Right atrium auricular region (tissue), 2 donors: ENCODE data around the gene KCNB1. TPM values are rescaled to one million over a fixed set of nuclear protein-coding genes. Genes with fewer than 3 reads are reported as not detected.

Source experiments
- DNase-seq: peaks from one replicate; pipeline ENCODE4 v3.0.0-alpha.2; 2019; ENCODE audit warnings: low spot score
- H3K27ac ChIP-seq, 2 donors: fragments of 200-600 bp; sonication (generic); 1 replicate in 1 of 2; 2 replicates in 1 of 2; pipeline ENCODE4 v1.5.1; 2016 to 2019
- H3K27me3 ChIP-seq, 2 donors: fragments of 200-600 bp; sonication (generic); one replicate each; pipeline versions ENCODE4 v1.5.1 to v1.6.0; 2017 to 2019
- H3K36me3 ChIP-seq: fragments of 200-600 bp; sonication (generic); one replicate; pipeline ENCODE4 v1.5.1; 2016
- H3K4me1 ChIP-seq, 2 donors: fragments of 200-600 bp; sonication (generic); one replicate each; pipeline versions ENCODE4 v1.5.1 to v1.6.0; 2017 to 2019
- H3K4me3 ChIP-seq, 2 donors: fragments of 200-600 bp; sonication (generic); 1 replicate in 1 of 2; 2 replicates in 1 of 2; pipeline ENCODE4 v1.5.1; 2017 to 2019; ENCODE audit warnings: mild to moderate bottlenecking in 1 of 2, moderate library complexity in 1 of 2
- H3K9me3 ChIP-seq, 2 donors: fragments of 200-600 bp; sonication (generic); one replicate each; pipeline ENCODE4 v1.5.1; 2019
- CTCF ChIP-seq, 2 donors: fragments of 200-600 bp; sonication (generic); IDR thresholded peaks; one replicate each; pipeline ENCODE4 v1.5.1; 2019; ENCODE audit warnings: antibody characterized with exemption in 2 of 2
- total RNA-seq, 2 donors: library from RNA; depleted of rRNA; stranded (reverse); fragments of >200 nt; gene quantifications; one replicate each; pipeline ENCODE4 v1.1.0, GENCODE V29; 2016

Gene KCNB1
- total RNA-seq, 2 donors from 2014 or later: 1.4 to 2.7 TPM

- TF ChIP-seq CTCF (IDR thresholded peaks at IDR 0.05): no peak
- H3K4me3 ChIP-seq: no peak overlapping the region
- H3K36me3 ChIP-seq: no peaks in the 10 kb centered on the region
- no peaks in the 10 kb centered on the region for H3K9me3 ChIP-seq
- H3K4me1 ChIP-seq: no peaks in the 10 kb centered on the region
- H3K27me3 ChIP-seq: no peaks in the 10 kb centered on the region
- DNase-seq: no peak
- H3K27ac ChIP-seq: no peak overlapping the region
These were observed 21.6 kb downstream of the KCNB1 start for GRCh38 chr20:49460916-49461315.

- Histone ChIP-seq H3K9me3 (no peaks in the 10 kb centered on the region), H3K4me3 (no peak overlapping the region), H3K27ac (no peak overlapping the region), H3K36me3 (no peaks in the 10 kb centered on the region), H3K27me3 (no peaks in the 10 kb centered on the region), H3K4me1 (no peaks in the 10 kb centered on the region)
- DNase-seq: no peak
- no peak for TF ChIP-seq CTCF (IDR thresholded peaks at IDR 0.05)
These were observed 22.3 kb downstream of the KCNB1 start for GRCh38 chr20:49460131-49460530.

GRCh38 chr20:49459684-49460083 lies 22.8 kb downstream of the KCNB1 start:
- TF ChIP-seq CTCF (IDR thresholded peaks at IDR 0.05): no peak
- no peaks in the 10 kb centered on the region for H3K27me3 ChIP-seq
- H3K4me1 ChIP-seq: no peaks in the 10 kb centered on the region
- H3K4me3 ChIP-seq: no peak overlapping the region
- no peaks in the 10 kb centered on the region for H3K36me3 ChIP-seq
- no peaks in the 10 kb centered on the region for H3K9me3 ChIP-seq
- no peak overlapping the region for H3K27ac ChIP-seq
- DNase-seq: no peak

- DNase-seq: no peak
- no peak overlapping the region for H3K27ac ChIP-seq
- no peak overlapping the region for H3K4me3 ChIP-seq
- no peak for TF ChIP-seq CTCF (IDR thresholded peaks at IDR 0.05)
- H3K36me3 ChIP-seq: no peaks in the 10 kb centered on the region
- no peaks in the 10 kb centered on the region for H3K9me3 ChIP-seq
- no peaks in the 10 kb centered on the region for H3K27me3 ChIP-seq
- H3K4me1 ChIP-seq: no peaks in the 10 kb centered on the region
These were observed 25.0 kb downstream of the KCNB1 start for GRCh38 chr20:49457444-49457843.

GRCh38 chr20:49456646-49457045 lies 25.8 kb downstream of the KCNB1 start:
- Histone ChIP-seq H3K36me3 (no peaks in the 10 kb centered on the region), H3K27ac (no peak overlapping the region), H3K4me1 (peaks cover 0 to 8% of the 10 kb centered on the region in 2 donors), H3K27me3 (no peaks in the 10 kb centered on the region), H3K9me3 (no peaks in the 10 kb centered on the region), H3K4me3 (no peak overlapping the region)
- no peak for TF ChIP-seq CTCF (IDR thresholded peaks at IDR 0.05)
- DNase-seq: no peak

- H3K4me3 ChIP-seq: no peak overlapping the region
- H3K27me3 ChIP-seq: no peaks in the 10 kb centered on the region
- no peaks in the 10 kb centered on the region for H3K36me3 ChIP-seq
- no peak overlapping the region for H3K27ac ChIP-seq
- no peak for DNase-seq
- H3K4me1 ChIP-seq: peaks cover 0 to 8% of the 10 kb centered on the region in 2 donors
- no peak for TF ChIP-seq CTCF (IDR thresholded peaks at IDR 0.05)
- no peaks in the 10 kb centered on the region for H3K9me3 ChIP-seq
These were observed 26.8 kb downstream of the KCNB1 start for GRCh38 chr20:49455691-49456090.
